MM.1S (cell line): Measurements from ENCODE around the gene VSTM5.
"Not testable (repeated sequence)": the region's sequence is repeated elsewhere in the genome, so short reads cannot be mapped to it uniquely, and the experiment has no call there.

Experiments used
- DNase-seq: peaks from one replicate; pipeline ENCODE4 v3.0.0-alpha.2; 2015
- H2AFZ ChIP-seq: fragments of 300-600 bp; sonication (generic); 2 replicates; pipeline ENCODE4 v1.6.0; 2016; ENCODE audit warnings: antibody characterized with exemption, low read length
- H3F3A ChIP-seq: fragments of 300-600 bp; sonication (generic); 2 replicates; pipeline ENCODE4 v1.6.1; 2016; ENCODE audit warnings: mild to moderate bottlenecking, antibody characterized with exemption, low read length, moderate library complexity, mixed read lengths; ENCODE audit not compliant: insufficient read depth
- H3K27ac ChIP-seq: fragments of 300-600 bp; sonication (generic); 2 replicates; pipeline ENCODE4 v1.5.1; 2016; ENCODE audit warnings: mild to moderate bottlenecking, low read length
- H3K27me3 ChIP-seq: fragments of 300-600 bp; sonication (generic); replicated peaks from 2 replicates; pipeline ENCODE4 v1.6.0; 2016; ENCODE audit warnings: low read length; ENCODE audit not compliant: insufficient read depth
- H3K36me3 ChIP-seq: fragments of 300-600 bp; sonication (generic); replicated peaks from 2 replicates; pipeline ENCODE4 v1.6.1; 2016; ENCODE audit warnings: mild to moderate bottlenecking, low read length, mixed read lengths; ENCODE audit not compliant: insufficient read depth
- H3K4me1 ChIP-seq: fragments of 300-600 bp; sonication (generic); 2 replicates; pipeline ENCODE4 v1.6.1; 2016; ENCODE audit warnings: low read length, mixed read lengths
- H3K4me2 ChIP-seq: fragments of 300-600 bp; sonication (generic); 2 replicates; pipeline ENCODE4 v1.6.0; 2016; ENCODE audit warnings: low read depth, low read length
- H3K4me3 ChIP-seq: fragments of 300-600 bp; sonication (generic); 2 replicates; pipeline ENCODE4 v1.5.1; 2016; ENCODE audit warnings: low read length, mixed read lengths
- H3K79me2 ChIP-seq: fragments of 300-600 bp; sonication (generic); 2 replicates; pipeline ENCODE4 v1.6.1; 2016; ENCODE audit warnings: mixed run types, low read length, mixed read lengths
- H3K9ac ChIP-seq: fragments of 300-600 bp; sonication (generic); 2 replicates; pipeline ENCODE4 v1.6.1; 2016; ENCODE audit warnings: low read length, mixed read lengths
- H3K9me2 ChIP-seq: fragments of 300-600 bp; sonication (generic); replicated peaks from 2 replicates; pipeline ENCODE4 v1.6.1; 2016; ENCODE audit warnings: mild to moderate bottlenecking, low read length, mixed read lengths; ENCODE audit not compliant: insufficient read depth
- H3K9me3 ChIP-seq: fragments of 300-600 bp; sonication (generic); replicated peaks from 2 replicates; pipeline ENCODE4 v1.6.1; 2016; ENCODE audit warnings: mild to moderate bottlenecking, low read length, mixed read lengths; ENCODE audit not compliant: insufficient read depth
- H4K20me1 ChIP-seq: fragments of 300-600 bp; sonication (generic); 2 replicates; pipeline ENCODE4 v1.6.1; 2016; ENCODE audit warnings: mild to moderate bottlenecking, low read length, moderate library complexity, mixed read lengths; ENCODE audit not compliant: insufficient read depth
- CTCF ChIP-seq: fragments of 300-600 bp; sonication (generic); IDR thresholded peaks from 2 replicates; pipeline ENCODE4 v1.5.1; 2016; ENCODE audit warnings: antibody characterized with exemption, low read length, mixed read lengths
- EZH2 ChIP-seq: fragments of 300-600 bp; sonication (generic); optimal IDR thresholded peaks from 2 replicates; pipeline ENCODE3; 2017; ENCODE audit warnings: low read depth, mild to moderate bottlenecking, antibody characterized with exemption, low read length, mixed read lengths
- EZH2phosphoT487 ChIP-seq: fragments of 300-600 bp; sonication (generic); IDR thresholded peaks from 2 replicates; pipeline ENCODE4 v1.6.1; 2018; ENCODE audit warnings: antibody characterized with exemption, low read length

VSTM5 gene

GRCh38 chr11:93870616-93871015 lies 20.2 kb upstream of the VSTM5 start:
- H2AFZ ChIP-seq = no peak overlapping the region
- no peaks in the 10 kb centered on the region for H3K79me2 ChIP-seq
- H3K9me3 ChIP-seq = no peaks in the 10 kb centered on the region

GRCh38 chr11:93869830-93870229 lies 19.4 kb upstream of the VSTM5 start:
- TF ChIP-seq EZH2 = no peak
- TF ChIP-seq CTCF = no peak
- no peak for TF ChIP-seq EZH2phosphoT487
- Histone ChIP-seq H3K4me2 (no peak overlapping the region), H2AFZ (no peak overlapping the region)

More at GRCh38 chr11:93870616-93871015, 20.2 kb upstream of the VSTM5 start:
- Histone ChIP-seq H3K36me3 (no peaks in the 10 kb centered on the region), H3K27ac (no peak overlapping the region), H4K20me1 (no peaks in the 10 kb centered on the region), H3F3A (no peaks in the 10 kb centered on the region), H3K9me2 (no peaks in the 10 kb centered on the region), H3K27me3 (no peaks in the 10 kb centered on the region), H3K4me2 (no peak overlapping the region), H3K4me3 (no peak overlapping the region), H3K4me1 (no peaks in the 10 kb centered on the region), H3K9ac (no peak overlapping the region)
- no peak for DNase-seq
- TF ChIP-seq EZH2 (no peak), EZH2phosphoT487 (no peak), CTCF (no peak)

GRCh38 chr11:93868404-93868803 lies 18.0 kb upstream of the VSTM5 start:
- H3K79me2 ChIP-seq = not testable (repeated sequence)

More at GRCh38 chr11:93869830-93870229, 19.4 kb upstream of the VSTM5 start:
- Histone ChIP-seq H4K20me1 (no peaks in the 10 kb centered on the region), H3K79me2 (no peaks in the 10 kb centered on the region), H3K9me3 (no peaks in the 10 kb centered on the region), H3K9me2 (no peaks in the 10 kb centered on the region), H3K9ac (no peak overlapping the region), H3K36me3 (no peaks in the 10 kb centered on the region), H3K27me3 (no peaks in the 10 kb centered on the region), H3K4me3 (no peak overlapping the region), H3F3A (no peaks in the 10 kb centered on the region), H3K4me1 (no peaks in the 10 kb centered on the region), H3K27ac (no peak overlapping the region)
- DNase-seq = no peak

More at GRCh38 chr11:93868404-93868803, 18.0 kb upstream of the VSTM5 start:
- H3K36me3 ChIP-seq, H3K9me2 ChIP-seq, H4K20me1 ChIP-seq, H3K4me3 ChIP-seq, H3K9ac ChIP-seq, H3K4me1 ChIP-seq, H3K4me2 ChIP-seq, DNase-seq, H3K9me3 ChIP-seq, H3K27ac ChIP-seq, H3F3A ChIP-seq, H3K27me3 ChIP-seq, H2AFZ ChIP-seq: not testable (repeated sequence)
- TF ChIP-seq CTCF = peak; percentile 23; the same call in 1 of the 2 replicates
